NCI-H1105 treated with DMSO at 0.1 percent for 48 hours (cell line): ENCODE results near the gene AKT1.

ENCODE experiments used
- DNase-seq: peaks from one replicate; lab custom pipeline; 2025; lab: John Stamatoyannopoulos, UW

Gene AKT1

GRCh38 chr14:104772707-104773504 is 22.6 kb downstream of the AKT1 start:
- no peak for DNase-seq

- no peak for DNase-seq
These were observed 23.4 kb downstream of the AKT1 start for GRCh38 chr14:104771918-104772706.

GRCh38 chr14:104771374-104771773 is 24.2 kb downstream of the AKT1 start:
- no peak for DNase-seq

GRCh38 chr14:104770851-104771272 is 24.7 kb downstream of the AKT1 start:
- no peak for DNase-seq

GRCh38 chr14:104770072-104770579 is 25.4 kb downstream of the AKT1 start:
- DNase-seq: no peak

- no peak for DNase-seq
These were observed 26.1 kb downstream of the AKT1 start for GRCh38 chr14:104769324-104770071.

- DNase-seq: peak; percentile 69
These were observed 26.9 kb downstream of the AKT1 start for GRCh38 chr14:104768437-104769323.

GRCh38 chr14:104767634-104767918 is 28.0 kb downstream of the AKT1 start:
- no peak for DNase-seq

GRCh38 chr14:104766863-104767633 is 28.5 kb downstream of the AKT1 start:
- DNase-seq: no peak

- DNase-seq: no peak
These were observed 29.2 kb downstream of the AKT1 start for GRCh38 chr14:104766256-104766862.

- no peak for DNase-seq
These were observed 30.0 kb downstream of the AKT1 start for GRCh38 chr14:104765517-104765916.

GRCh38 chr14:104758981-104759969 is 36.3 kb downstream of the AKT1 start:
- DNase-seq: no peak

GRCh38 chr14:104757681-104758392 is 37.7 kb downstream of the AKT1 start:
- no peak for DNase-seq

- DNase-seq: no peak
These were observed 38.3 kb downstream of the AKT1 start for GRCh38 chr14:104757238-104757585.

GRCh38 chr14:104756477-104757237 is 38.9 kb downstream of the AKT1 start:
- no peak for DNase-seq

- no peak for DNase-seq
These were observed 39.9 kb downstream of the AKT1 start for GRCh38 chr14:104755621-104756020.

GRCh38 chr14:104754213-104754851 is 41.2 kb downstream of the AKT1 start:
- no peak for DNase-seq
